Trophoblast cell (in vitro differentiated cells and primary cell): Measurements from ENCODE around the gene C17orf50.

Source experiments
- DNase-seq, 2 donors: peaks; one replicate each; pipeline ENCODE4 v3.0.0-alpha.2; 2016
- H2AFZ ChIP-seq: 2 replicates; pipeline ENCODE4 v1.6.1; 2013; ENCODE audit warnings: low read length, moderate library complexity, mild to moderate bottlenecking; ENCODE audit not compliant: insufficient read depth, poor library complexity
- H2AK5ac ChIP-seq: 2 replicates; pipeline ENCODE4 v1.6.1; 2013; ENCODE audit warnings: mild to moderate bottlenecking, low read length
- H2BK120ac ChIP-seq: 2 replicates; pipeline ENCODE4 v1.6.1; 2013; ENCODE audit warnings: low read length, mild to moderate bottlenecking, moderate library complexity; ENCODE audit not compliant: insufficient read depth, poor library complexity
- H2BK12ac ChIP-seq: 2 replicates; pipeline ENCODE4 v1.6.1; 2013; ENCODE audit warnings: mild to moderate bottlenecking, low read length, moderate library complexity
- H2BK5ac ChIP-seq: 2 replicates; pipeline ENCODE4 v1.6.1; 2013; ENCODE audit warnings: low read length, low read depth, moderate library complexity, mild to moderate bottlenecking; ENCODE audit not compliant: poor library complexity
- H3K14ac ChIP-seq: 2 replicates; pipeline ENCODE4 v1.6.1; 2013; ENCODE audit warnings: mild to moderate bottlenecking, low read length
- H3K18ac ChIP-seq: 2 replicates; pipeline ENCODE4 v1.6.1; 2013; ENCODE audit warnings: mild to moderate bottlenecking, low read length
- H3K23ac ChIP-seq: 2 replicates; pipeline ENCODE4 v1.6.1; 2013; ENCODE audit warnings: low read length
- H3K27ac ChIP-seq: 2 replicates; pipeline ENCODE4 v1.5.1; 2013; ENCODE audit warnings: low read depth, mild to moderate bottlenecking, inconsistent platforms, low read length, moderate library complexity
- H3K27me3 ChIP-seq: 2 replicates; pipeline ENCODE4 v1.6.1; 2013; ENCODE audit warnings: inconsistent platforms, mild to moderate bottlenecking, low read length, moderate library complexity; ENCODE audit not compliant: insufficient read depth
- H3K36me3 ChIP-seq, 2 experiments: 1 replicate in 1 of 2; 2 replicates in 1 of 2; pipeline ENCODE4 v1.6.1; 2013; ENCODE audit warnings: low read length in 2 of 2, mild to moderate bottlenecking in 2 of 2, moderate library complexity in 1 of 2; ENCODE audit not compliant: insufficient read depth in 2 of 2, control insufficient read depth in 1 of 2
- H3K4ac ChIP-seq: 2 replicates; pipeline ENCODE4 v1.6.1; 2013; ENCODE audit warnings: low read depth, mild to moderate bottlenecking, low read length, moderate library complexity
- H3K4me1 ChIP-seq, 2 experiments: 1 replicate in 1 of 2; 2 replicates in 1 of 2; pipeline ENCODE4 v1.6.1; 2013; ENCODE audit warnings: low read length in 2 of 2, mild to moderate bottlenecking in 2 of 2, moderate library complexity in 1 of 2; ENCODE audit not compliant: insufficient read depth in 2 of 2, control insufficient read depth in 1 of 2
- H3K4me2 ChIP-seq: 2 replicates; pipeline ENCODE4 v1.6.1; 2013; ENCODE audit warnings: inconsistent platforms, mild to moderate bottlenecking, low read length, moderate library complexity
- H3K4me3 ChIP-seq: 2 replicates; pipeline ENCODE4 v1.5.1; 2013; ENCODE audit warnings: mild to moderate bottlenecking, low read depth, low read length, inconsistent platforms
- H3K79me1 ChIP-seq: one replicate; pipeline ENCODE4 v1.6.1; 2013; ENCODE audit warnings: low read length
- H3K79me2 ChIP-seq: 2 replicates; pipeline ENCODE4 v1.6.1; 2013; ENCODE audit warnings: low read length, mild to moderate bottlenecking; ENCODE audit not compliant: control insufficient read depth, insufficient read depth, poor library complexity
- H3K9ac ChIP-seq: 2 replicates; pipeline ENCODE4 v1.6.1; 2013; ENCODE audit warnings: mild to moderate bottlenecking, low read length
- H3K9me3 ChIP-seq: 2 replicates; pipeline ENCODE4 v1.6.1; 2013; ENCODE audit warnings: low read depth, mild to moderate bottlenecking, control low read depth, inconsistent platforms, low read length; ENCODE audit not compliant: insufficient read depth
- H4K12ac ChIP-seq: 2 replicates; pipeline ENCODE4 v1.6.1; 2013; ENCODE audit warnings: low read depth, mild to moderate bottlenecking, low read length, moderate library complexity
- H4K8ac ChIP-seq: 2 replicates; pipeline ENCODE4 v1.6.1; 2013; ENCODE audit warnings: low read depth, mild to moderate bottlenecking, low read length, moderate library complexity
- H4K91ac ChIP-seq: one replicate; pipeline ENCODE4 v1.6.1; 2013; ENCODE audit warnings: low read depth, mild to moderate bottlenecking, low read length, moderate library complexity
- WGBS: extraction: QIAGEN DNeasy Blood & Tissue Kit; methylation state at CpG from one replicate; pipeline ENCODE4 v1.1.7; 2013; ENCODE audit warnings: missing lambda C conversion rate; ENCODE audit not compliant: insufficient read length, insufficient coverage; ENCODE audit errors: extremely low coverage; 5-methylcytosine and 5-hydroxymethylcytosine counted together

Gene C17orf50

GRCh38 chr17:35807371-35808144, 46.9 kb downstream of the C17orf50 start:
- H2BK5ac ChIP-seq = no peak overlapping the region
- H3K9me3 ChIP-seq = peaks cover 1% of the 10 kb centered on the region
- no peak overlapping the region for H4K8ac ChIP-seq
- H3K4me2 ChIP-seq = no peak overlapping the region
- no peaks in the 10 kb centered on the region for H3K36me3 ChIP-seq
- no peak overlapping the region for H4K12ac ChIP-seq
- DNase-seq = no peak
- H3K9ac ChIP-seq = no peak overlapping the region
- no peak overlapping the region for H2AK5ac ChIP-seq
- peaks cover 3 to 5% of the 10 kb centered on the region in 2 experiments for H3K4me1 ChIP-seq
- H2BK120ac ChIP-seq = no peak overlapping the region
- no peak overlapping the region for H2BK12ac ChIP-seq
- no peak overlapping the region for H4K91ac ChIP-seq
- no CpG with 5 or more reads among the region's 7 CpGs for WGBS
- H3K27me3 ChIP-seq = no peaks in the 10 kb centered on the region
- H3K23ac ChIP-seq = no peak overlapping the region
- no peak overlapping the region for H2AFZ ChIP-seq
- H3K4me3 ChIP-seq = no peak overlapping the region
- no peak overlapping the region for H3K18ac ChIP-seq
- no peak overlapping the region for H3K27ac ChIP-seq
- H3K4ac ChIP-seq = no peak overlapping the region
- H3K14ac ChIP-seq = no peak overlapping the region
- peaks cover 11% of the 10 kb centered on the region for H3K79me2 ChIP-seq
- H3K79me1 ChIP-seq = peaks cover 8% of the 10 kb centered on the region

- no peak overlapping the region for H3K18ac ChIP-seq
- no peaks in the 10 kb centered on the region for H3K27me3 ChIP-seq
- no peak overlapping the region for H3K9ac ChIP-seq
- WGBS = no CpG with 5 or more reads among the region's 19 CpGs
- no peak overlapping the region for H3K14ac ChIP-seq
- H2AK5ac ChIP-seq = no peak overlapping the region
- no peak overlapping the region for H3K23ac ChIP-seq
- peaks cover 1% of the 10 kb centered on the region for H3K9me3 ChIP-seq
- H3K79me1 ChIP-seq = peaks cover 8% of the 10 kb centered on the region
- no peak overlapping the region for H2BK120ac ChIP-seq
- H3K4me2 ChIP-seq = peak overlapping the region; percentile 72
- H3K4me1 ChIP-seq = peaks cover 3 to 5% of the 10 kb centered on the region in 2 experiments
- no peak overlapping the region for H3K4me3 ChIP-seq
- H4K91ac ChIP-seq = peak overlapping the region; percentile 52
- peaks cover 17% of the 10 kb centered on the region for H3K79me2 ChIP-seq
- H3K27ac ChIP-seq = no peak overlapping the region
- H2BK12ac ChIP-seq = no peak overlapping the region
- DNase-seq = no peak
- peak overlapping the region; percentile 37 for H4K8ac ChIP-seq
- H4K12ac ChIP-seq = no peak overlapping the region
- H3K36me3 ChIP-seq = no peaks in the 10 kb centered on the region
- no peak overlapping the region for H3K4ac ChIP-seq
- H2BK5ac ChIP-seq = no peak overlapping the region
- peak overlapping the region; percentile 59 for H2AFZ ChIP-seq
These were observed 47.7 kb downstream of the C17orf50 start for GRCh38 chr17:35808240-35808961.

- H2BK120ac ChIP-seq = peak within 1 kb of the TSS; percentile 47
- DNase-seq = peak; percentile 97 to 98
- peak within 1 kb of the TSS; percentile 86 for H4K8ac ChIP-seq
- no peaks in the 10 kb centered on the region for H3K27me3 ChIP-seq
- no peak within 1 kb of the TSS for H3K23ac ChIP-seq
- peak within 1 kb of the TSS; percentile 64 for H3K4ac ChIP-seq
- H3K27ac ChIP-seq = peak within 1 kb of the TSS; percentile 95
- peak within 1 kb of the TSS; percentile 86 for H3K4me2 ChIP-seq
- peaks cover 3 to 5% of the 10 kb centered on the region in 2 experiments for H3K4me1 ChIP-seq
- no peak within 1 kb of the TSS for H2BK12ac ChIP-seq
- peaks cover 17% of the 10 kb centered on the region for H3K79me2 ChIP-seq
- H3K18ac ChIP-seq = peak within 1 kb of the TSS; percentile 92
- peak within 1 kb of the TSS; percentile 85 for H2BK5ac ChIP-seq
- H4K91ac ChIP-seq = peak within 1 kb of the TSS; percentile 62
- peaks cover 8% of the 10 kb centered on the region for H3K79me1 ChIP-seq
- WGBS = no CpG with 5 or more reads among the region's 71 CpGs
- H3K14ac ChIP-seq = peak within 1 kb of the TSS; percentile 80
- no peak within 1 kb of the TSS for H2AK5ac ChIP-seq
- H3K4me3 ChIP-seq = peak within 1 kb of the TSS; percentile 98
- peak within 1 kb of the TSS; percentile 99 for H3K9ac ChIP-seq
- H4K12ac ChIP-seq = peak within 1 kb of the TSS; percentile 78
- H2AFZ ChIP-seq = peak within 1 kb of the TSS; percentile 59
- H3K36me3 ChIP-seq = no peaks in the 10 kb centered on the region
- peaks cover 1% of the 10 kb centered on the region for H3K9me3 ChIP-seq
These were observed 48.5 kb downstream of the C17orf50 start, which contains the start of gene TAF15 for GRCh38 chr17:35808962-35809854. TAF15 (plus strand) TSS chr17:35809484; CDS start chr17:35809570, 86 bp downstream.
